ENCODE data around the gene ARMH4.
"Not testable (repeated sequence)": the region's sequence is repeated elsewhere in the genome, so short reads cannot be mapped to it uniquely, and the experiment has no call there.

ARMH4 gene

GRCh38 chr14:58143106-58143505 lies 8.9 kb downstream of the ARMH4 start:
- no peak for DNase-seq

DNA sequence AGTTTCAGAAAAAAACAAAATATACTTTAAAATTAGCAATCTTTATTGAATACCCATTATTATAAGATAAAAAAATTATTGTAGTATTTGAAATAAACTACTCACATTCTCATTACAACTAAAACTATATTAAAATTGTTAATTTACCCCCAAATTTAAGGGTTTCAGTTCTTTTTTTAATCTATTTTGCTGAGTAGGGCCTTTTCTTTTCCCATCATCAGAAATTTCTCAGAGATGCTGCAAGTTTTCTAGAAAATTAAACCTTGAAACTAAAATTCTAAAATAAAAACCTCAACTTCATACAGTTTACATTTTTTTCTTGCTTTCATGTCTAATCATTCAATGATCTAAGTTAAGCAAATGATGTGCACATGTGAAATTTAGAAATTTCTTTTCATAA lies 10.1 kb downstream of the ARMH4 start:
- no peak for DNase-seq

GRCh38 chr14:58138714-58139482 lies 13.1 kb downstream of the ARMH4 start:
- no peak for DNase-seq

- no peak for DNase-seq
Measured at GRCh38 chr14:58138031-58138713, 13.8 kb downstream of the ARMH4 start.

- DNase-seq: no peak
Measured at GRCh38 chr14:58133739-58134138, 18.3 kb downstream of the ARMH4 start.

- no peak for DNase-seq
Measured at GRCh38 chr14:58131386-58131785, 20.6 kb downstream of the ARMH4 start.

- DNase-seq: no peak
Measured at GRCh38 chr14:58130116-58130782, 21.8 kb downstream of the ARMH4 start.

DNA sequence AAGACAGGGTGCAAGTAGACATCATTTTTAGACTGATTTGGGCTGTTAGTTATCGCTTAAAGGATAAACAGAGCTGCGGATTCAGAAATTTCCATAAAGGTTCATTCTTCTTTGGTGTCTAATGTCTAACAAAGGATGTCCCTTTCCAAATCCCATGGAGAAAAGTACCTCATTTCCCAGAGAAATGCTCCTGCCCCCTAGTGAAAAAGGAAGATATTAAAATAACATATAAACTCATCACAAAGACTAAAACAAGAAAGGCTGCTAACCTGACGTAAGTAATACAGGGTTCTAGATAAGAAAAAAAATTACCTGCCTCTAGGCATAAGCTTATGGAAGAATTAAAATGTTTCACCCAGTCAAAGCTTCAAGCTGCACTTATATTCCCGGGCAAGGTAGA lies 22.8 kb downstream of the ARMH4 start:
- no peak for DNase-seq

- DNase-seq: no peak
Measured at GRCh38 chr14:58128416-58128815, 23.6 kb downstream of the ARMH4 start.

DNA sequence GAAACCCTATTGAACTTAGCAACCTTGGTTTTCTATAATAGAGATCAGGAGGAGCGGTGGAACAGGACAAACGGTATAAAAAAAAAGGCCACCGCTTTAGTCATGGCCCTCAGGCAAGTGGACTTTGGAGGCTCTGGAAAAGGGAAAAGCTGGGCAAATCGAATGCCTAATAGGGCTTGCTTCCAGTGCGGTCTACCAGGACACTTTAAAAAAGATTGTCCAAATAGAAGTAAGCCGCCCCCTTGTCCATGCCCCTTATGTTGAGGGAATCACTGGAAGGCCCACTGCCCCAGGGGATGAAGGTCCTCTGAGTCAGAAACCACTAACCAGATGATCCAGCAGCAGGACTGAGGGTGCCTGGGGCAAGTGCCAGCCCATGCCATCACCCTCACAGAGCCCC lies 29.5 kb downstream of the ARMH4 start:
- not testable (repeated sequence) for DNase-seq

- DNase-seq: no peak
Measured at GRCh38 chr14:58121530-58122186, 30.4 kb downstream of the ARMH4 start.

GRCh38 chr14:58119381-58119780 lies 32.6 kb downstream of the ARMH4 start:
- DNase-seq: no peak

- DNase-seq: no peak
Measured at GRCh38 chr14:58118097-58118815, 33.8 kb downstream of the ARMH4 start.

DNA sequence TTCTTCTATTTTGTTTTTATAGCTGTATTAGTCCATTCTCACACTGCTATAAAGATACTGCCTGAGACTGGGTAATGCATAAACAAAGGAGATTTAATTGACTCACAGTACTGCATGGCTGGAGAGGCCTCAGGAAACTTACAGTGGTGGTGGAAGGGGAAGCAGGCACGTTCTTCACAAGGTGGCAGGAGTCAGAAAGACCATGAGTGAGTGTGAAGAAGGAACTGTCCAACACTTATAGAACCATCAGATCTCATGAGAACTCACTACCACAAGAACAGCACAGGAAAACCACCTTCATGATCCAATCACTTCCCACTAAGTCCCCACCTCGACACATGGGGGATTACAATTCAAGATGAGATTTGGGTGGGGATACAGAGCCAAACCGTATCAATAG lies 42.3 kb downstream of the ARMH4 start:
- no peak for DNase-seq

DNA sequence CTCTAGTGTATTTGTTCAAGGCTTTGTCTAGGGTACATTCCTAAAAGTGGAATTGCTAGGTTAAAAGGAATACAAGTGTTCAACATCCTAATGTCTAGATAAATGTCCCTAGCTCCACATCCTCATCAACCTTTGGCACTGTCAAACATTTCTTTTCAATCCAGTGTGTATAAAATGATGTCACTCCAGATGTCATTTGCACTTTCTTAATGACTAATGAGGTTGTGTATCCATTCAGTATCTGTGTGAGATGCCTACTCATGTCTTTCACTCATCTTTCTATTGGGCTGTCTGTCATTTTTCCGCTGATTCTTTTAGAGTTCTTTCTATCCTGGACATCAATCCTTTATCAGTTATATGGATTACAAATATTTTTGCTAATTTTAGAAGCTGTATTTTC lies 43.3 kb downstream of the ARMH4 start:
- DNase-seq: no peak

- peak; percentile 37 for DNase-seq
Measured at GRCh38 chr14:58107947-58108552, 44.0 kb downstream of the ARMH4 start.

- DNase-seq: no peak
Measured at GRCh38 chr14:58107041-58107440, 45.0 kb downstream of the ARMH4 start.

- no peak for DNase-seq
Measured at GRCh38 chr14:58106446-58106845, 45.6 kb downstream of the ARMH4 start.

DNA sequence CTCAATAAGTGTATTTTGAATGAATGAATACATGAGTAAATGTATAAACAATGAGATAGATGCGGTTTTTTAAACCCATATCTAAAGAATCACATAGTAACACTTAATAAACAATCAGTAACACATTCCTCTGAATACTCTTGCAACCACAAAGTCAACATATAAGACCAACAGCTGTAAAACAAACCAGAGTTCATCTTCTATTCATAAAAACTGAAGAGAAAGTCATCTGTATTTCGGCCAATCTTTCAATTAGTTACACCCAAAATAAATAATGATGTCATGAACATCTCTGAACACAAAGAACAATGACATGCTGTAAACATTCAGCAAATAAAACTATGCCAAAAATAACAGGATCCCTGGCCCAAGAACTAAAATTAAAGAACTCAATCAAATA lies 47.2 kb downstream of the ARMH4 start:
- DNase-seq: no peak

GRCh38 chr14:58100735-58101368 lies 51.2 kb downstream of the ARMH4 start:
- no peak for DNase-seq

- DNase-seq: no peak
Measured at GRCh38 chr14:58099682-58100081, 52.3 kb downstream of the ARMH4 start.

DNA sequence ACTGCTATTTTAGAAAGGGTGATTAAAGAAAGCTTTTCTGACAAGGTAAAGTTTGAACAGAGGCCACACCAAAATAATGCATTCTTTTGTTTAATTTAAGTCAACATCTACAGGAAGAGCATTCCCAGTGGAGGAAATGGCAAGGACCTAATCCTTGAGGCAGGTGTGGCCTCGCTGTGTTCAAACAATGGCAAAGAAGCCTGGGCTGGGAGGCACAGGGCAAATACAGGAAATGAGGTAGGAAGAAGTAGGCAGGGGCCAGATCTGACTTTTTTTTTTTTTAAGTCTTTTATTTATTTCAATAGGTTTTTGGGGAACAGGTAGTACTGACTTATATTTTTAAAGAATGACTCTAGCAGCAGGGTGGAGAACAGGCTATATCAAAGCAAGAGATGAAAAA lies 53.5 kb downstream of the ARMH4 start:
- no peak for DNase-seq
